Mesothelial cell of epicardium (in vitro differentiated cells): Measurements from ENCODE around the gene SPINT1. TPM values are rescaled to one million over a fixed set of nuclear protein-coding genes. Genes with fewer than 3 reads are reported as not detected.

ENCODE experiments used
- DNase-seq, 2 experiments: peaks; one replicate each; pipeline ENCODE4 v3.0.0; 2021; ENCODE audit warnings: low spot score in 2 of 2; ENCODE audit not compliant: unreplicated experiment in 2 of 2
- H3K27ac Mint-ChIP-seq: 2 replicates; pipeline ENCODE4 v1.8.0; 2021; ENCODE audit warnings: mixed read lengths
- H3K27me3 Mint-ChIP-seq: 2 replicates; pipeline ENCODE4 v1.8.0; 2021; ENCODE audit warnings: low read depth, mixed read lengths
- H3K36me3 Mint-ChIP-seq: 2 replicates; pipeline ENCODE4 v1.8.0; 2021; ENCODE audit warnings: mixed read lengths
- H3K4me1 Mint-ChIP-seq: 2 replicates; pipeline ENCODE4 v1.8.0; 2021; ENCODE audit warnings: mixed read lengths
- H3K4me3 Mint-ChIP-seq: 2 replicates; pipeline ENCODE4 v1.8.0; 2021; ENCODE audit warnings: mild to moderate bottlenecking, moderate library complexity, mixed read lengths
- H3K9me3 Mint-ChIP-seq: 2 replicates; pipeline ENCODE4 v1.8.0; 2021; ENCODE audit warnings: mixed read lengths
- total RNA-seq: library from RNA; stranded (reverse); gene quantifications from 3 replicates; pipeline ENCODE4 v1.2.1, GENCODE V29; 2021
- TF ChIP-seq, protein P1 (sequence below): fragments of 200-600 bp; sonication (generic); IDR thresholded peaks from one replicate; pipeline ENCODE4 v1.5.0; 2021; ENCODE audit warnings: antibody characterized with exemption; ENCODE audit not compliant: unreplicated experiment

The SPINT1 gene
- total RNA-seq, 1 donor from 2014 or later = 147 TPM

DNA sequence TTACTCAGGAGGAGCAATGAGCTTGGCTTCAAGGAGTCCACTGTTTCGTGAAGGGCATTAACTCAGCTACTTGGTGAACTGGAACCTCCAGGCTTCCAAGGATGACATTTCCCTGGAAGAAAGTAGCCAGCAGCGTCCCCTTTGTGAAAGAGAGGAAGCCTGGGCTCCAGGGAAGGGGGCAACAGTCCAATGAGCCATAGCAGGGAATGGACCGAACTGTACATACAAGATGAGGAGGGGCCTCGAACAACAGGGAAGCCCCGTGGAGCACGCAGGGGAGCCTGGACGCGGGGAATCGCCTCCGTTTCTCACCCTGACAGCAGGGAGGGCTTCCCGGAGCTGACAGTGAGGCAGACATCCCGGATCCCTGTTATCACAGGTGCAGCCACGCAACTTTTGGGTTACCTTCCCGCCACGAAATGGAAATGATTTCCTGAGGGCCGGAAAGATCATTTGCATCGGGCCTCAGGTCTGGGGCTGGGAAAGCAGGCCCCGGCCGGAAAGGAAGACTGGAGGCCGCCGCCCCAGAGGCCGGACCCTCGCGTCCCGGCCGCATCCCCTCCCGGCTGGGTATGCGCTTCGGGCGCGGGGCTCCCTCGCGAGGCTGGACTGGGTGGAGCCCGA lies 475 bp upstream of the SPINT1 start:
- Mint-ChIP-seq H3K9me3 (no peaks in the 10 kb centered on the region), H3K27ac (peak overlapping the region; percentile 95), H3K36me3 (no peaks in the 10 kb centered on the region), H3K4me1 (peaks cover 44% of the 10 kb centered on the region), H3K4me3 (peak overlapping the region; percentile 82), H3K27me3 (peaks cover 17% of the 10 kb centered on the region)
- TF ChIP-seq, protein P1, sequence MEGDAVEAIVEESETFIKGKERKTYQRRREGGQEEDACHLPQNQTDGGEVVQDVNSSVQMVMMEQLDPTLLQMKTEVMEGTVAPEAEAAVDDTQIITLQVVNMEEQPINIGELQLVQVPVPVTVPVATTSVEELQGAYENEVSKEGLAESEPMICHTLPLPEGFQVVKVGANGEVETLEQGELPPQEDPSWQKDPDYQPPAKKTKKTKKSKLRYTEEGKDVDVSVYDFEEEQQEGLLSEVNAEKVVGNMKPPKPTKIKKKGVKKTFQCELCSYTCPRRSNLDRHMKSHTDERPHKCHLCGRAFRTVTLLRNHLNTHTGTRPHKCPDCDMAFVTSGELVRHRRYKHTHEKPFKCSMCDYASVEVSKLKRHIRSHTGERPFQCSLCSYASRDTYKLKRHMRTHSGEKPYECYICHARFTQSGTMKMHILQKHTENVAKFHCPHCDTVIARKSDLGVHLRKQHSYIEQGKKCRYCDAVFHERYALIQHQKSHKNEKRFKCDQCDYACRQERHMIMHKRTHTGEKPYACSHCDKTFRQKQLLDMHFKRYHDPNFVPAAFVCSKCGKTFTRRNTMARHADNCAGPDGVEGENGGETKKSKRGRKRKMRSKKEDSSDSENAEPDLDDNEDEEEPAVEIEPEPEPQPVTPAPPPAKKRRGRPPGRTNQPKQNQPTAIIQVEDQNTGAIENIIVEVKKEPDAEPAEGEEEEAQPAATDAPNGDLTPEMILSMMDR = no peak
- peak in 1 of 2 experiments; percentile 55 for DNase-seq

DNA sequence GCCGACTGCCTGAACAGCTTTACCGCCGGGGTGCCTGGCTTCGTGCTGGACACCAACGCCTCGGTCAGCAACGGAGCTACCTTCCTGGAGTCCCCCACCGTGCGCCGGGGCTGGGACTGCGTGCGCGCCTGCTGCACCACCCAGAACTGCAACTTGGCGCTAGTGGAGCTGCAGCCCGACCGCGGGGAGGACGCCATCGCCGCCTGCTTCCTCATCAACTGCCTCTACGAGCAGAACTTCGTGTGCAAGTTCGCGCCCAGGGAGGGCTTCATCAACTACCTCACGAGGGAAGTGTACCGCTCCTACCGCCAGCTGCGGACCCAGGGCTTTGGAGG lies 815 bp downstream of the SPINT1 start:
- H3K4me1 Mint-ChIP-seq = peaks cover 44% of the 10 kb centered on the region
- H3K27ac Mint-ChIP-seq = peak overlapping the region; percentile 98
- peak in 1 of 2 experiments; percentile 65 for DNase-seq
- no peaks in the 10 kb centered on the region for H3K36me3 Mint-ChIP-seq
- TF ChIP-seq, protein P1 = no peak
- peak overlapping the region; percentile 94 for H3K4me3 Mint-ChIP-seq
- no peaks in the 10 kb centered on the region for H3K9me3 Mint-ChIP-seq
- H3K27me3 Mint-ChIP-seq = peaks cover 17% of the 10 kb centered on the region

DNA sequence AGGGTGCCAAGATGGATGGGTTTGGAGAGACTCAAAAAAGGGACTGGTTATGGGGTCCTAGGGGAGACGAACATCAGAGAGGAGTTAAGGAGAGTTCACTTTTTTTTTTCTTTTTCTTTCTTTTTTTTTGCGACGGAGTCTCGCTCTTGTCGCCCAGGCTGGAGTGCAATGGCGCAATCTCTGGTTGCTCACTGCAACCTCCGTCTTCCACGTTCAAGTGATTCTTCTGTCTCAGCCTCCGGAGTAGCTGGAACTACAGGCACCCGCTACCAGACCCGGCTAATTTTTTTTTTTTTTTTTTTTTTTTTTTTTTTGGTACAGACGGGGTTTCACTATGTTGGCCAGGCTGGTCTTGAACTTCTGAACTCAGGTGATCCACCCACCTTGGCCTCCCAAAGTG lies 1.2 kb downstream of the SPINT1 start:
- Mint-ChIP-seq H3K27me3 (peaks cover 17% of the 10 kb centered on the region), H3K4me1 (peaks cover 44% of the 10 kb centered on the region), H3K27ac (peak overlapping the region; percentile 98), H3K36me3 (no peaks in the 10 kb centered on the region), H3K9me3 (no peaks in the 10 kb centered on the region), H3K4me3 (peak overlapping the region; percentile 94)
- DNase-seq = no peak
- TF ChIP-seq, protein P1 = no peak

DNA sequence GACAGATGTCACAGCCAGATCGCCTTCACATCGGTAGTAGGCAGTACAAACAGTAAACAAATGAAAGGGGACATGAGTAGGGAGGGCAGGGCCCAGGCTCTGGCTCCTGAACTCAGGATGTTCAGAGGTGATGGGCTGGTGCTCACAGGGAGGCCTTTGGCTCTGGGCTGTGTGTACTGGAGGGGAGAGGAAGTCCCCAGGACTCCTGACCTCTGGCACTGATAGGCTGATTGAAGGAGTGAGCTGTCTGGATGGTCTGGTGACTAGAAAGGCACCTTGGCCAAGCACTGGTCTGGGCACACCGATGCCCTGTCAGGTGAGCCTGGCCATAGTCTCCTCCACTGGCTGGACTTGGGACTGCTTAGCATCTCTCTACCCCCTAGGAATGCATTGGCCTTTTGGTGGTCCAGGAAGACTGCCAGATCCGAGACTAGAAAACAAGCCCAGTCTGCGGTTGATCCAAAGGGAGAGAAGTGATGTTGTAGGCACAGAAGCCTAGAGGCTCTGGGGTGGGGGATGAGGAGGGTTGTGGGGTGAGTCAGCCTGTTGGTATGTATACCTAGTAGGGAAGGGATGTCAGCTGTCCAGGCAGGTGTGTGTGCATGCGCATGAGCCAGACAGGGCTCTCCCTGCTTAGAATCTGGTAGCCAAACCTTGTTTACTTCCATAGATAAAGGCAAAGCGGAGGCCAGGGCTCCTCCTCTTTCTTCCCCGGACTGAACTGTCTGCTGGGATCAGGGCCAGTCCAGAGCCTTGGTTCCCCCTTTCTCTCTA lies 1.9 kb downstream of the SPINT1 start:
- no peak for DNase-seq
- Mint-ChIP-seq H3K4me3 (peak overlapping the region; percentile 94), H3K27ac (peak overlapping the region; percentile 98), H3K27me3 (peaks cover 17% of the 10 kb centered on the region), H3K4me1 (peaks cover 44% of the 10 kb centered on the region), H3K9me3 (no peaks in the 10 kb centered on the region), H3K36me3 (peaks cover 4% of the 10 kb centered on the region)
- TF ChIP-seq, protein P1 = no peak

DNA sequence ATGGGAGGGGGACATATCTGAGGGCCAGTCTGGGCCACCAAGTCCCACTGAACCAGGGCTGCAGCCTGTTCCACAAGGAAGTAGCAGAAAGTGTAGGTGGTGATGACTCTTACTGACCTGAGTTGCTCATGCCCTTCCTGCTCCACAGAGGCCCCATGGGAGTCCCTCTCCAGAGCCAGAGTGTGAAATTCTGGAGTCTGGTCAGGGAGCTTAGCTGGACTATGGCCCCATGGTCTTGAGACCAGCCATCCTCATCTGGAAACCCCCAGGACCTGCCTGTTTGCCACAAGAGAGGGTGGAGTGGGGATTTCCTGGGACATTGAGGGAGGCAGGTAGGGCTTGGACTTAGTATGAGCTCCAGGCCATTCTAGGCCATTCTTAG lies 3.0 kb downstream of the SPINT1 start:
- peak overlapping the region; percentile 94 for H3K4me3 Mint-ChIP-seq
- peaks cover 9% of the 10 kb centered on the region for H3K36me3 Mint-ChIP-seq
- H3K27ac Mint-ChIP-seq = peak overlapping the region; percentile 98
- peaks cover 17% of the 10 kb centered on the region for H3K27me3 Mint-ChIP-seq
- no peaks in the 10 kb centered on the region for H3K9me3 Mint-ChIP-seq
- H3K4me1 Mint-ChIP-seq = peaks cover 44% of the 10 kb centered on the region
- TF ChIP-seq, protein P1 = no peak
- DNase-seq = no peak
